Stimulated activated CD4-positive, alpha-beta T cell treated with anti-CD3 and anti-CD28 coated beads, Interleukin-1b, Interleukin-23, amount 100 ng/mL, for 4 hours (primary cell): ENCODE data around the gene CYYR1.

Source experiments
- DNase-seq, 2 donors: peaks; one replicate each; pipeline ENCODE4 v3.0.0-alpha.2; 2020; ENCODE audit warnings: low read depth in 2 of 2

CYYR1 gene

DNA sequence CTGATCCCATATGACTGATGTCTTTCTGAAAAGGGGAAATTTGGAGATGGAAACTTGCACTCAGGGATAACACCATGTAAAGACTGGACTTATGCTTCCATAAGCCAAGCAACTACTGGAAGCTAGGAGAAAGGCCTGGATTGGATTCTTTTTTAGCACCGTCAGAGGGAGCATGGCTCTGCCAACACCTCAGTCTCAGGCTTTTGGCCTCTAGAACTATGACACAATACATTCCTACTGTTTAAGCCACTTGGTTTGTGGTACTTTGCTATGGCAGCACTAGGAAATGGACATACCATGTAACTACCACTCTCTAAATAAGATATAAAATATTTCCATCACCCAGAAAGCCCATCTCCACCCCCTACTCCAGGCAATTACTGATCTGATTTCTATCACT is 139.7 kb downstream of the CYYR1 start:
- no peak for DNase-seq

GRCh38 chr21:26432410-26432809 is 140.7 kb downstream of the CYYR1 start:
- DNase-seq = no peak

DNA sequence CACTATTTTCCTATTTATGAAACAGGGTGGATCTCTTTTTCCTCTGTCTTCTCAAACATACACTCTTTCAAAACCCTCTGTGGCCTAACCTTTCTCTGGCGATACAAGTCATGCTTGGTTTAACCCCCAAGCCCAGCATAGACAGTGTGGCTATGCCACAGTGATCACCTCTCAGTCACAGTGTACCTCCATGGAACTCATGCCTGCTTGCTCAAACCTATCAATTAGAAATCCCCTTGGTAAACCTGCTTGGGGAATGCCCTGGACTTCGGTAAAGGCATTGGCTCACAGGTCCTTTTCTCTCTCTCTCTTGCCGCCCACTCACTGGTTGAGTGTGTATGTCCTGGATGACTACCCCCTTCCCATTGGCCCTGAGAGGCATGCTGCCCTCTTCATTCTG is 147.5 kb downstream of the CYYR1 start:
- DNase-seq = no peak

GRCh38 chr21:26423511-26423910 is 149.6 kb downstream of the CYYR1 start:
- no peak for DNase-seq

GRCh38 chr21:26422706-26423105 is 150.4 kb downstream of the CYYR1 start:
- no peak for DNase-seq

DNA sequence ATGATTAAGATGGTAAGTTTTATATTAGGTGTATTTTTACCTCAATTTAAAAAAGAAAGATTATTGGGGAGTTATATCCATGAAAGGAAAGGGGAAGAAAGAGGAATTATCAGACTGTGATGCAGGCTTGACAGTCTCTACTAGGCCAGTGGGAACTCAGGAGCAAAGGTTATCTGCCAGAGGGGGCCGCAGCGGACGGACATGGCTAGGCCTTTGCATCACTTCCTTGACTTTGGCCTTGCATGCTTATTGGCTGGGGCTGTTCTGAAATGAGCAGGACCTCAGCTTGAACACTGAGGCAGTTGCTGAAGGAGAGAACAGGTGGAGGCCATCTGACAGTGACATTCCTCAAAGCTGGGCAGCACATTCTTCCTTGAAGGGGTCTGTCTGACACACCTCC is 150.9 kb downstream of the CYYR1 start:
- no peak for DNase-seq

DNA sequence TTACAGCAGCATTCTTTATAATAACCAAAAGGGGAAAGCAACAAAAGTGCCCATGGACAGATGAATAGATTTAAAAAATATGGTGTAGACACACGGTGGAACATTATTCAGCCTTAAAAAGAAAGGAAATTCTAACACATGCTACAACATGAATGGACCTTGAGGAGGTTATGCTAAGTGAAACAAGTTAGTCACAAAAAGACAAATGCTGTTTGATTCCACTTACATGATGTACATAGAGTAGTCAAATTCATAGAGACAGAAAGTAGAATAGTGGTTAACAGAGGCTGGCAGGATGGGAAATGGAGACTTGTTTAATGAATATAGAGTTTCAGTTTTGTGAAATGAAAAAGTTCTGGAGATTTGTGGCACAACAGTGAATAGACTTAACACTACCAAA is 151.4 kb downstream of the CYYR1 start:
- DNase-seq = no peak
